HepG2 (cell line): Measurements from ENCODE around the gene ANKLE1. TPM values are rescaled to one million over a fixed set of nuclear protein-coding genes. Genes with fewer than 3 reads are reported as not detected.

Experiments used
- CENPX ChIP-seq: sonication (generic); formaldehyde crosslinking; IDR thresholded peaks from 2 replicates; pipeline ENCODE4 v1.9.0; 2021; ENCODE audit warnings: mild to moderate bottlenecking, missing genetic modification reagents, moderate library complexity
- ETV5 ChIP-seq: IDR thresholded peaks from 2 replicates; pipeline ENCODE4 v1.6.1; 2018; ENCODE audit warnings: missing biosample characterization, missing genetic modification reagents, inconsistent platforms, borderline replicate concordance
- FOSL2 ChIP-seq: sonication (generic); formaldehyde crosslinking; IDR thresholded peaks from 2 replicates; pipeline ENCODE4 v1.4.0; 2020; ENCODE audit warnings: missing genetic modification reagents
- FOXM1 ChIP-seq: sonication (generic); formaldehyde crosslinking; IDR thresholded peaks from 2 replicates; pipeline ENCODE4 v1.5.0; 2020; ENCODE audit warnings: missing genetic modification reagents
- GATA4 ChIP-seq: sonication (generic); IDR thresholded peaks from 2 replicates; pipeline ENCODE4 v1.6.1; 2016; ENCODE audit warnings: antibody characterized with exemption, low read depth, borderline replicate concordance
- HNF4G ChIP-seq, 2 experiments: sonication (generic) in 1 of 2; formaldehyde crosslinking in 1 of 2; IDR thresholded peaks; 2 replicates each; pipeline versions ENCODE4 v1.4.0 to v1.6.1; 2011 to 2020; ENCODE audit warnings: borderline replicate concordance in 2 of 2, low read depth in 2 of 2, mild to moderate bottlenecking in 2 of 2, low read length in 1 of 2, missing genetic modification reagents in 1 of 2, moderate library complexity in 1 of 2
- KLF6 ChIP-seq: IDR thresholded peaks from 2 replicates; pipeline ENCODE4 v1.8.0; 2016; ENCODE audit warnings: missing biosample characterization, missing genetic modification reagents
- MLLT10 ChIP-seq: sonication (generic); formaldehyde crosslinking; IDR thresholded peaks from 2 replicates; pipeline ENCODE4 v1.4.0; 2020; ENCODE audit warnings: missing genetic modification reagents
- MLXIP ChIP-seq: sonication (generic); formaldehyde crosslinking; IDR thresholded peaks from 2 replicates; pipeline ENCODE4 v1.9.0; 2021; ENCODE audit warnings: missing genetic modification reagents, borderline replicate concordance
- MYC ChIP-seq: sonication (generic); formaldehyde crosslinking; IDR thresholded peaks from 2 replicates; pipeline ENCODE4 v1.9.0; 2021; ENCODE audit warnings: missing genetic modification reagents, borderline replicate concordance
- NCOR1 ChIP-seq: fragments of 200-600 bp; sonication (generic); IDR thresholded peaks from 2 replicates; pipeline ENCODE4 v1.7.0; 2017; ENCODE audit warnings: antibody characterized with exemption, low read length, borderline replicate concordance
- NFKBIZ ChIP-seq: IDR thresholded peaks from 2 replicates; pipeline ENCODE4 v1.6.1; 2018; ENCODE audit warnings: missing genetic modification reagents, missing compliant biosample characterization
- NKX3-1 ChIP-seq: sonication (generic); formaldehyde crosslinking; IDR thresholded peaks from 2 replicates; pipeline ENCODE4 v1.5.0; 2020; ENCODE audit warnings: missing genetic modification reagents
- RFXANK ChIP-seq: IDR thresholded peaks from 2 replicates; pipeline ENCODE4 v1.6.1; 2016
- THRA ChIP-seq: sonication (generic); formaldehyde crosslinking; IDR thresholded peaks from 2 replicates; pipeline ENCODE4 v1.4.0; 2020; ENCODE audit warnings: missing genetic modification reagents, borderline replicate concordance
- ZBTB8A ChIP-seq: sonication (generic); formaldehyde crosslinking; IDR thresholded peaks from 2 replicates; pipeline ENCODE4 v1.4.0; 2020; ENCODE audit warnings: mild to moderate bottlenecking, low read depth, missing genetic modification reagents, borderline replicate concordance
- ZFP82 ChIP-seq: sonication (generic); formaldehyde crosslinking; IDR thresholded peaks from 2 replicates; pipeline ENCODE4 v1.5.1; 2020; ENCODE audit warnings: mild to moderate bottlenecking, missing genetic modification reagents, borderline replicate concordance
- ZNF207 ChIP-seq: fragments of 450-650 bp; IDR thresholded peaks from 2 replicates; pipeline ENCODE4 v1.6.1; 2016; ENCODE audit warnings: antibody characterized with exemption, borderline replicate concordance
- ZNF468 ChIP-seq: sonication (generic); formaldehyde crosslinking; IDR thresholded peaks from 2 replicates; pipeline ENCODE4 v1.8.0; 2022; ENCODE audit warnings: mild to moderate bottlenecking, moderate library complexity, missing genetic modification reagents
- ZNF609 ChIP-seq: sonication (generic); formaldehyde crosslinking; IDR thresholded peaks from 2 replicates; pipeline ENCODE4 v1.4.0; 2020; ENCODE audit warnings: mild to moderate bottlenecking, missing genetic modification reagents, borderline replicate concordance
- ZNF839 ChIP-seq: sonication (generic); formaldehyde crosslinking; IDR thresholded peaks from 2 replicates; pipeline ENCODE4 v1.4.0; 2020; ENCODE audit warnings: missing genetic modification reagents, mild to moderate bottlenecking, borderline replicate concordance
- polyA plus RNA-seq, 8 experiments: library from polyadenylated mRNA; depleted of rRNA in 3 of 8; stranded (reverse) in 7 of 8; unstranded in 1 of 8; fragments of >200 nt; fragmentation: Illumina TruSeq in 4 of 8; extraction: Trizol in 4 of 8; gene quantifications; 2 replicates each; pipeline versions ENCODE4 v1.2.1 to v1.2.3, GENCODE V29; 2011 to 2016; ENCODE audit warnings: low read depth in 4 of 8, missing spikeins in 1 of 8, mixed read lengths in 1 of 8; ENCODE audit not compliant: insufficient read depth in 1 of 8
- total RNA-seq, 5 experiments: library from RNA; depleted of rRNA; stranded (reverse); fragments of >200 nt; fragmentation: Illumina TruSeq; extraction: Trizol; gene quantifications; 2 replicates each; pipeline ENCODE4 v1.2.3, GENCODE V29; 2016; ENCODE audit warnings: low read depth in 1 of 5

The ANKLE1 gene
- total and polyA plus RNA-seq, 2 of the 13 experiments (the other 11 are each of a cell fraction or from before 2014, with no cell fraction given): 0.69 to 1.5 TPM

GRCh38 chr19:17303167-17303939 lies 21.7 kb downstream of the ANKLE1 start, which contains the start of gene ABHD8 (continued):
- no peak for TF ChIP-seq ZNF609
- TF ChIP-seq CENPX (CRISPR knock-in tag): no peak
- no peak for TF ChIP-seq ZNF468 (CRISPR knock-in tag)
- no peak for TF ChIP-seq HNF4G (IDR thresholded peaks at IDR 0.05; ENCODE audit: borderline replicate concordance, low read depth, low read length)
- TF ChIP-seq HNF4G (CRISPR knock-in tag; IDR thresholded peaks at IDR 0.05; ENCODE audit: borderline replicate concordance, low read depth): no peak; the same call in 1 of the 2 replicates
- peak; percentile 58; the same call in 1 of the 2 replicates for TF ChIP-seq MYC
- TF ChIP-seq ZBTB8A (CRISPR knock-in tag): no peak
- TF ChIP-seq ZFP82: no peak
- TF ChIP-seq FOXM1 (CRISPR knock-in tag): no peak
- TF ChIP-seq KLF6: peak; percentile 44; the same call in 1 of the 2 replicates
- TF ChIP-seq RFXANK (CRISPR knock-in tag): no peak
- no peak for TF ChIP-seq NFKBIZ (CRISPR knock-in tag)
- TF ChIP-seq NKX3-1 (CRISPR knock-in tag): no peak
- no peak for TF ChIP-seq NCOR1
- TF ChIP-seq ZNF207: no peak
- TF ChIP-seq ZNF839 (CRISPR knock-in tag): no peak
- TF ChIP-seq MLLT10 (CRISPR knock-in tag): no peak
- TF ChIP-seq ETV5 (CRISPR knock-in tag): peak; percentile 18; the same call in 1 of the 2 replicates
- no peak for TF ChIP-seq MLXIP (CRISPR knock-in tag)
- peak; percentile 79; the same call in 1 of the 2 replicates for TF ChIP-seq THRA (CRISPR knock-in tag)
- no peak for TF ChIP-seq GATA4
- TF ChIP-seq FOSL2 (CRISPR knock-in tag): 0 out of 2 replicates have a peak, but pooled peaks have one; percentile 3
